OCI-LY7 (cell line): ENCODE results near the gene BAHCC1. TPM values are rescaled to one million over a fixed set of nuclear protein-coding genes. Genes with fewer than 3 reads are reported as not detected.

Experiments used
- BruUV-seq: library from RNA; stranded (reverse); fragments of 400-500 nt; replicated peaks from 2 replicates; lab custom pipeline; 2021; lab: Mats Ljungman, UMichigan
- CTCF ChIA-PET: fragments of 300-600 bp; sonication (Branson Sonifier 250); formaldehyde crosslinking; loops from one replicate; lab custom pipeline; 2022; ENCODE audit warnings: antibody characterized with exemption; ENCODE audit not compliant: unreplicated experiment; lab: Charles Lee
- POLR2A ChIA-PET: fragments of 300-600 bp; sonication (Branson Sonifier 250); formaldehyde crosslinking; loops from one replicate; lab custom pipeline; 2022; ENCODE audit warnings: antibody characterized with exemption; lab: Charles Lee
- DNase-seq: peaks from one replicate; pipeline ENCODE4 v3.0.0-alpha.2; 2015; ENCODE audit warnings: low spot score
- H2AFZ ChIP-seq: fragments of 200-600 bp; sonication (generic), shearing (Covaris generic); 2 replicates; pipeline ENCODE4 v1.6.1; 2014; ENCODE audit warnings: mild to moderate bottlenecking, antibody characterized with exemption, low read length, moderate library complexity
- H3K27ac ChIP-seq: fragments of 200-600 bp; sonication (generic); 2 replicates; pipeline ENCODE4 v1.5.1; 2014; ENCODE audit warnings: mixed run types, low read depth, mild to moderate bottlenecking, moderate library complexity, low read length, inconsistent platforms; ENCODE audit not compliant: poor library complexity, severe bottlenecking
- H3K36me3 ChIP-seq: fragments of 200-600 bp; sonication (generic); 2 replicates; pipeline ENCODE4 v1.6.1; 2014; ENCODE audit warnings: mild to moderate bottlenecking, antibody characterized with exemption, low read length, moderate library complexity, mixed read lengths; ENCODE audit not compliant: insufficient read depth
- H3K4me1 ChIP-seq: fragments of 200-600 bp; sonication (generic); 2 replicates; pipeline ENCODE4 v1.5.1; 2014; ENCODE audit warnings: mild to moderate bottlenecking, low read length; ENCODE audit not compliant: insufficient read depth, poor library complexity, severe bottlenecking
- H3K4me2 ChIP-seq: fragments of 200-600 bp; sonication (generic); 2 replicates; pipeline ENCODE4 v1.6.1; 2014; ENCODE audit warnings: mild to moderate bottlenecking, low read length
- H3K4me3 ChIP-seq: fragments of 200-600 bp; sonication (generic); 2 replicates; pipeline ENCODE4 v1.5.1; 2014; ENCODE audit warnings: mild to moderate bottlenecking, low read depth, low read length; ENCODE audit not compliant: poor library complexity, severe bottlenecking
- H3K79me2 ChIP-seq: fragments of 200-600 bp; sonication (generic); 2 replicates; pipeline ENCODE4 v1.6.1; 2016; ENCODE audit warnings: low read depth, mild to moderate bottlenecking, low read length, moderate library complexity, mixed read lengths; ENCODE audit not compliant: insufficient read depth
- H3K9me2 ChIP-seq: fragments of 200-600 bp; sonication (generic); 2 replicates; pipeline ENCODE4 v1.6.1; 2016; ENCODE audit warnings: mild to moderate bottlenecking, low read length, mixed read lengths; ENCODE audit not compliant: insufficient read depth
- H3K9me3 ChIP-seq: fragments of 200-600 bp; sonication (generic); 2 replicates; pipeline ENCODE4 v1.6.1; 2014; ENCODE audit warnings: mild to moderate bottlenecking, mixed run types, low read length, mixed read lengths
- H4K20me1 ChIP-seq: fragments of 200-600 bp; sonication (generic); 2 replicates; pipeline ENCODE4 v1.6.1; 2014; ENCODE audit warnings: mild to moderate bottlenecking, antibody characterized with exemption, low read length, moderate library complexity, mixed read lengths; ENCODE audit not compliant: insufficient read depth
- CTCF ChIP-seq: fragments of 200-600 bp; sonication (generic); conservative IDR thresholded peaks from 2 replicates; pipeline ENCODE4 v1.5.1; 2014; ENCODE audit warnings: mild to moderate bottlenecking, antibody characterized with exemption, low read length, moderate library complexity, mixed read lengths
- EZH2phosphoT487 ChIP-seq: fragments of 200-600 bp; sonication (generic); IDR thresholded peaks from 2 replicates; pipeline ENCODE4 v1.6.1; 2018; ENCODE audit warnings: low read depth, borderline replicate concordance, mild to moderate bottlenecking, mixed run types, antibody characterized with exemption, low read length, moderate library complexity, mixed read lengths
- intact Hi-C: fragments of 100-400 bp; cut with micrococcal nuclease; formaldehyde crosslinking; loops from one replicate; pipeline ENCODE4 v1.10.0; 2022; ENCODE audit not compliant: unreplicated experiment
- total RNA-seq, 2 experiments: library from RNA; depleted of rRNA in 1 of 2; stranded (reverse); fragments of >200 nt in 1 of 2; shearing (Covaris generic) in 1 of 2; gene quantifications; 2 replicates each; pipeline ENCODE4 v1.2.3, GENCODE V29; 2014 to 2022

Gene BAHCC1
- total RNA-seq, 2 experiments from 2014 or later, result 5.2 to 5.5 TPM

GRCh38 chr17:81509207-81509971, 114.1 kb downstream of the BAHCC1 start:
- peaks cover 34% of the 10 kb centered on the region for H4K20me1 ChIP-seq
- TF ChIP-seq EZH2phosphoT487 (no peak), CTCF (no peak)
- ChIA-PET POLR2A (interaction anchor here (1.4 to 1.7 kb wide), 2 partner anchors 9 to 19 kb away, joined by 5 to 7 read pairs; no protein-coding TSS in a partner anchor), CTCF (no interaction called here)
- H3K36me3 ChIP-seq, result peaks cover 42% of the 10 kb centered on the region
- BruUV-seq, result no TSS peak
- no peaks in the 10 kb centered on the region for H3K9me3 ChIP-seq
- peak overlapping the region; percentile 90 for H3K4me3 ChIP-seq
- intact Hi-C loops, result no loop called here
- peak; percentile 44 for DNase-seq
- peaks cover 30% of the 10 kb centered on the region for H3K4me1 ChIP-seq
- H3K4me2 ChIP-seq, result peak overlapping the region; percentile 97
- H3K9me2 ChIP-seq, result no peaks in the 10 kb centered on the region
- peaks cover 33% of the 10 kb centered on the region for H3K79me2 ChIP-seq
- H3K27ac ChIP-seq, result no peak overlapping the region
- no peak overlapping the region for H2AFZ ChIP-seq

GRCh38 chr17:81509972-81510784, 114.9 kb downstream of the BAHCC1 start:
- Histone ChIP-seq H3K9me3 (no peaks in the 10 kb centered on the region), H3K4me1 (peaks cover 32% of the 10 kb centered on the region), H3K4me2 (peak overlapping the region; percentile 97), H3K36me3 (peaks cover 42% of the 10 kb centered on the region), H4K20me1 (peaks cover 34% of the 10 kb centered on the region), H3K27ac (no peak overlapping the region), H3K4me3 (peak overlapping the region; percentile 90), H2AFZ (no peak overlapping the region), H3K79me2 (peaks cover 34% of the 10 kb centered on the region), H3K9me2 (no peaks in the 10 kb centered on the region)
- TSS peak; percentile 90 for BruUV-seq
- ChIA-PET CTCF (no interaction called here), POLR2A (interaction anchor here (0.9 kb wide), 1 partner anchor 115 kb away, joined by 4 read pairs; the partner anchor contains the start of gene BAHCC1)
- peak; percentile 29 for DNase-seq
- TF ChIP-seq EZH2phosphoT487 (no peak), CTCF (no peak)
- intact Hi-C loops, result loop anchor here (2.0 to 10.0 kb wide), 3 partner anchors 115 to 587 kb away; partner anchors contain the start of genes BAHCC1 and FASN
